AG09309 (cell line): ENCODE results near the gene MYCBP.
"Not testable (repeated sequence)": the region's sequence is repeated elsewhere in the genome, so short reads cannot be mapped to it uniquely, and the experiment has no call there.

Experiments
- DNase-seq: peaks from one replicate; pipeline ENCODE4 v3.0.0-alpha.2; 2010; ENCODE audit warnings: low read depth
- H3K4me3 ChIP-seq: 2 replicates; pipeline ENCODE4 v1.5.1; 2011; ENCODE audit warnings: mild to moderate bottlenecking, low read depth, low read length, moderate library complexity; ENCODE audit not compliant: control insufficient read depth
- TF ChIP-seq, protein P1 (sequence below): IDR thresholded peaks from 2 replicates; pipeline ENCODE4 v1.5.1; 2011; ENCODE audit warnings: mild to moderate bottlenecking, low read depth, low read length, inconsistent platforms; ENCODE audit not compliant: insufficient read depth, control insufficient read depth; ENCODE audit errors: missing control alignments

MYCBP gene, protein sequence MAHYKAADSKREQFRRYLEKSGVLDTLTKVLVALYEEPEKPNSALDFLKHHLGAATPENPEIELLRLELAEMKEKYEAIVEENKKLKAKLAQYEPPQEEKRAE

DNA sequence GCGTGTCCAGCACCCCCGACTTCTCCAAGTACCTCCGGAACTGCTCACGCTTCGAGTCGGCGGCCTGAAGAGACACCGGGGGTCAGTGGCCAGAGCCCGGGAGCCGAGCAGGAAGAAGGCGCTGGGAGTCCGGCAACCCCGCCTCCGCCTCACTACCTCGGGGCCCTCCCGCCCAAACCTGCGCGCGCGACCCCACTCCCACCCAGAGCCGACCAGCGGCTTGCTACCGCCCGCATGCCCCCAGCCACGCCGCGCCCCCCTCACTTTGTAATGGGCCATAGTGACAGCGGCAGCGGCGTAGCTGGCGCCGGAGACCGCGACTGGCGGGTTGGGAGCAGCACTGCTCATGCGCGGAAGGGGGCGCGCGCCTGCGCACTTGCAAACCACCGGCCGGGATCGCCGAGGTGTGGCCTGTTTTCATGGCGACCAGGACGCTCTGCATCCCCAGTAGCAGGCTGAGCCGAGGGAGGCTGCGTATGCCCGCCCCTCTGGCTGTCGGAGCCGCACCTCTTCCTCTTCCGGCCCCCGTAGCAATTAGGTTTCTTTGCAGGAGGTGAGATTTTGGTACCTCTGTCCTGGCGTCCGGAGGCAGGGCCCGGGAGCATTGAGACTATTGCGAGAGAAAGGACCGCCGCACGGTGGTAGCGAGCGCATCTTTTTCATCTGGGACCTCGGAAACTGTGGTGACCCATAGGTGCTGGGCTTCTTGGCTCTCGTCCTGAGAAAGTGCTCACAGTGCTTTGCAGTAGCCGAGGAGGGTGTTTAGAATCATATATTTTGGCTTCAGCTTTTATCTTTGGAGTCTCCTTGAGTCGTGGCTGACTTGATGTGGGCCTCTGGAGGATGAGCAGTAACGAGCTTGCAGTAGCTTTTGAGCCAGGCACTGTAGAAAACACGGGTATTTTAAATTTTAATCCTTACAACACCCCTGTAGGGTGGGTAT, at the start of gene MYCBP:
Gene MYCBP, minus strand, starts transcription at position 322 of the 943 bp plus-strand sequence. Its CDS starts 43 bp downstream, at position 279.
- peak within 1 kb of the TSS; percentile 99 for H3K4me3 ChIP-seq
- peak; percentile 80 for DNase-seq
- TF ChIP-seq, protein P1, sequence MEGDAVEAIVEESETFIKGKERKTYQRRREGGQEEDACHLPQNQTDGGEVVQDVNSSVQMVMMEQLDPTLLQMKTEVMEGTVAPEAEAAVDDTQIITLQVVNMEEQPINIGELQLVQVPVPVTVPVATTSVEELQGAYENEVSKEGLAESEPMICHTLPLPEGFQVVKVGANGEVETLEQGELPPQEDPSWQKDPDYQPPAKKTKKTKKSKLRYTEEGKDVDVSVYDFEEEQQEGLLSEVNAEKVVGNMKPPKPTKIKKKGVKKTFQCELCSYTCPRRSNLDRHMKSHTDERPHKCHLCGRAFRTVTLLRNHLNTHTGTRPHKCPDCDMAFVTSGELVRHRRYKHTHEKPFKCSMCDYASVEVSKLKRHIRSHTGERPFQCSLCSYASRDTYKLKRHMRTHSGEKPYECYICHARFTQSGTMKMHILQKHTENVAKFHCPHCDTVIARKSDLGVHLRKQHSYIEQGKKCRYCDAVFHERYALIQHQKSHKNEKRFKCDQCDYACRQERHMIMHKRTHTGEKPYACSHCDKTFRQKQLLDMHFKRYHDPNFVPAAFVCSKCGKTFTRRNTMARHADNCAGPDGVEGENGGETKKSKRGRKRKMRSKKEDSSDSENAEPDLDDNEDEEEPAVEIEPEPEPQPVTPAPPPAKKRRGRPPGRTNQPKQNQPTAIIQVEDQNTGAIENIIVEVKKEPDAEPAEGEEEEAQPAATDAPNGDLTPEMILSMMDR, result no peak

DNA sequence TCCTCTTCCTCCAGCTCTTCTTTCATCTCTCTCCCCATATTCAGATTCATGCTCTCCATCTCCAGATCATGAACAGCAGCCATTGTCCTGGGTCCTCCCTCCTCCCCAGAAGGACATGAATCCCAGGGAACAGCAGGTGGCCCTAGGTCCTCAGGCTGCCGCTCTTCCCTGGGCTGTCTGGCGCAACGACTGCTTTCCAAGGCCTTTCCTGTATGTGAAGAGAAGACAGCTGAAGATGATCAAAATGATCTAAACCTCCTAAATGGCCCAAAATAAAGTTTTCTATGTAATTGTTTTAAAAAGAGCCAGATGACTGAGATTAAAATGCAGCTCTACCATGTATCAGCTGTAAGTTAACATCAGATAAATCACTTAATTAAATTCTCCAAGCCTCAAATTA, 46.0 kb upstream of the MYCBP start:
- no peak overlapping the region for H3K4me3 ChIP-seq
- DNase-seq, result no peak
- TF ChIP-seq, protein P1, result no peak

DNA sequence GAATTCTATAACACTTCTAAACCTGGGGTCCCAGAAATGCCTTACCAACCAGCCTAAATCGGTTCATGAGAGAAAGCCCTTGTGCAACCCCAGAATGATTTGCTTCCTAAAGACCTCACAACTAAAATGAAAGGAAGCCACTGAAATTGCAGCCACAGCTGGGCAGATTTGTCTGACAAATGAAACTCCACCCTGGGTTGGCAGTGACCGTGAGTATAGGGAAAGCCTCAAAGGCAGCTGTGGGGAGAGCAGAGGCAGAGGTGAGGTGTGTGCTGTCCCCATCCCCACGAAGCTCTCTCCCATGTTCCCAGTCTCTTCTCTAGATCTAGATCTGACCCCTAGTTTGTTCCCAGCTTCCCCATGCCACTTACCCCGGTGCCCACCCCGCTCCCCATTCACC, 45.4 kb upstream of the MYCBP start:
- no peak for DNase-seq
- TF ChIP-seq, protein P1, result no peak
- H3K4me3 ChIP-seq, result no peak overlapping the region

DNA sequence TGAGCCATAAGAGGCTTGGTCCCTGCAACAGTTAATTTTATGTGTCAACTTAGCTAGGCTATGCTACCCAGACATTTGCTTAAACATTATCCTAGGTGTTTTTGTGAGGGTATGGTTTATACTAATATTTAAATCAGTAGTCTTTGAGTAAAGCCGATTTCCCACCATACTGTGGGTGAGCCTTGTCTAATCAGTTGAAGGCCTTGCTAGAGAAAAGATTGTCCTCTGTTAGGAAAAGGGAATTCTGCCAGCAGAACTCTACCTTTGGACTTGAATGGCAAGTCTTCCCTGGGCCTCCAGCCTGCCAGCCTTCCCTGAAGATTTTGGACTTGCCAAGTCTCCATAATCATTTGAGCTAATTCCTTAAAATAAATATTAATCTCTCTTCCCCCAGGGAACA, 44.6 kb upstream of the MYCBP start:
- H3K4me3 ChIP-seq, result no peak overlapping the region
- DNase-seq, result no peak
- TF ChIP-seq, protein P1, result no peak

DNA sequence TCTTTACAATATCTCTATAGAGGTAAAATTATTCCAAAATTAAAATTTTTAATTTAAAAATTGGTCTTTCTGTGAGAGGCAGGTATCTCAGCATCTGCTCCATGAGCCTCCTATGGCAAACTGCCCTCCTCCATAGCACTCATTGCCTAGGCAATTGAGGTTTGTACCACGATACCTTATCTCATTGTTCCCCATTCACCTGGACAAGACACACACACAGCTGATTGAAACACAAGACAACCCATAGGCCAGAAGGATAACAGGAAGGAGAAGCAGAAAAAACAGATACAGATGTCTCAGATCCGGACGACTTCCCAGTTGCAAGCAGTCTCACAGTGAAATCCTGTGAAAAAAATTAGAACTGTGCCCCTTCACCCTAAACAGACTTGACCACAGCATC, 44.2 kb upstream of the MYCBP start:
- no peak overlapping the region for H3K4me3 ChIP-seq
- no peak for DNase-seq
- TF ChIP-seq, protein P1, result no peak

DNA sequence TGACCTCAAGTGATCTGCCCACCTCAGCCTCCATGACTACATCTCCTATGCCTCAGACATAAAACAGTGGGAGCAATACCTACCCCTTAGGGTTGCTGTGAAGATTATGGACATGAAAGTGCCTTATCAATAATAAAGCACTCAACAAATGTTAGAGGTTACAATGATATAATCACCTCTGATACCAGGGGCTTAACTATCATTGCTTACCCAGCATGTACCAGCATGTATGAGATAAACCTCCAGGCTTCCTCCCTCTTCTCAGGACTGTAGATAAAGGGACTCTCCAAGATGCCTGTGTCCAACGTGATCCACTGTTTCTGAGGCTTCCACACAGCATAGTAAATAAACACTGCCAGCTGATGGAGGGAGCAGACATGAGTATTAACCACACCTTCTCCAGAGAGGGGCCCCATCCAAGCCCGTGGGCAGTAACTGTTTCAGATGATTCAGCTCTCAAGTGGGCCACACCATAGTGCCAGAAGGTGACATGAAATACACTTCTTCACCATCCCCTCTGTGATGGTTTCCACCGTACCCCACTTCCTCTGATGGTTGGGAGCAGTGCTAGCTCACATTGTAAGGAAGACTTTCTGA, 42.3 kb upstream of the MYCBP start:
- no peak overlapping the region for H3K4me3 ChIP-seq
- DNase-seq, result no peak
- TF ChIP-seq, protein P1, result no peak

DNA sequence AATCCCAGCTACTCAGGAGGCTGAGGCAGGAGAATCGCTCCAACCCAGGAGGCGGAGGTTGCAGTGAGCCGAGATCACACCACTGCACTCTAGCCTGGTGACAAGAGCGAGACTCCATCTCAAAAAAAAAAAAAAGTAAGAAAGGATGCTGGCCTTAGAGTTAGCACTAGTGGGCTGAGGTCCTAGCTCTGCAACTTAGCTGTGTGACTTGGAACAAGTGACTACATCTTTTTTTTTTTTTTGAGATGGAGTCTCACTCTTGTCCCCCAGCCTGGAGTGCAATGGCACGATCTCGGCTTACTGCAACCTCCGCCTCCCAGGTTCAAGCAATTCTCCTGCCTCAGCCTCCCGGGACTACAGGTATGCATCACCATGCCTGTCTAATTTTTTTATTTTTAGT, 41.8 kb upstream of the MYCBP start:
- DNase-seq, H3K4me3 ChIP-seq: not testable (repeated sequence)
